GM19324 (cell line): ENCODE measurements around the gene NPIPA1.
"Not testable (repeated sequence)": the region's sequence is repeated elsewhere in the genome, so short reads cannot be mapped to it uniquely, and the experiment has no call there.

Experiments used
- ATAC-seq: cut with Tn5 transposase; IDR thresholded peaks from one replicate; pipeline ENCODE4 v1.9.1; 2021; ENCODE audit warnings: mild to moderate bottlenecking, moderate library complexity; ENCODE audit not compliant: unreplicated experiment, low FRiP score

NPIPA1 gene

DNA sequence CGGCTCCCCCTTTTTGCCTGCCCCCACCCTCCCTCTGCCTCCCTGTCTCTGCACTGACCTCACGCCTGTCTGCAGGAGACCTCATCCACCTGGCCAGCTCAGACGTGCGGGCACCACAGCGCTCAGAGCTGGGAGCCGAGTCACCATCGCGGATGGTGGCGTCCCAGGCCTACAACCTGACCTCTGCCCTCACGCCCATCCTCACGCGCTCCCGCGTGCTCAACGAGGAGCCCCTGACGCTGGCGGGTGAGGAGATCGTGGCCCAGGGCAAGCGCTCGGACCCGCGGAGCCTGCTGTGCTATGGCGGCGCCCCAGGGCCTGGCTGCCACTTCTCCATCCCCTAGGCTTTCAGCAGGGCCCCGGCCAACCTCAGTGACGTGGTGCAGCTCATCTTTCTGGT is 8.1 kb upstream of the NPIPA1 start:
- not testable (repeated sequence) for ATAC-seq

DNA sequence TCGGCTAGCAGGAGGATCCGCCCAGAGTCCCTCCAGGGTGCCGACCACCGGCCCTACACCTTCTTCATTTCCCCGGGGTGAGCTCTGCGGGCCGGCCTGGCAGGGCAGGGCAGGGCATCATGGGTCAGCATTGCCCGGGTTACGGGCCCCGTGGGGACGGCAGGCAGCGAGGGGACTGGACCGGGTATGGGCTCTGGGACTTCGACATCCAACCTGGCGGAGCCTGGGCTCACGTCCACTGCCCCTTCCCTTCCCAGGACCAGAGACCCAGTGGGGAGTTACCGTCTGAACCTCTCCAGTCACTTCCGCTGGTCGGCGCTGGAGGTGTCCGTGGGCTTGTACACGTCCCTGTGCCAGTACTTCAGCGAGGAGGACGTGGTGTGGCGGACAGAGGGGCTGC is 7.0 kb upstream of the NPIPA1 start:
- ATAC-seq: not testable (repeated sequence)

DNA sequence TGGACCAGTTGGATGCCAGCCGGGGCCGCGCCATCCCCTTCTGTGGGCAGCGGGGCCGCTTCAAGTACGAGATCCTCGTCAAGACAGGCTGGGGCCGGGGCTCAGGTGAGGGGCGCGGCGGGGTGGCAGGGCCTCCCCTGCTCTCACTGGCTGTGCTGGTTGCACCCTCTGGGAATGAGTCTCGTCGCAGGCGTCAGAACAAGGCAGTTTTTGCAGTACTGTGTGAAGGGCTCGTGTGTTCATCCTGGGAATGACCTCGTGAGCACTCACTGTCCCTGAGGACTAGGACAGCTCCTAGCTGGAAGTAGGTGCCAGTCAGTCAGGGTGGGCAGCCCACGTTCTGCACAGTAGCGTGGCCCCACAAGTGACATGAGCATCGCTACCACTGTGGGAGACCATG is 6.3 kb upstream of the NPIPA1 start:
- not testable (repeated sequence) for ATAC-seq

DNA sequence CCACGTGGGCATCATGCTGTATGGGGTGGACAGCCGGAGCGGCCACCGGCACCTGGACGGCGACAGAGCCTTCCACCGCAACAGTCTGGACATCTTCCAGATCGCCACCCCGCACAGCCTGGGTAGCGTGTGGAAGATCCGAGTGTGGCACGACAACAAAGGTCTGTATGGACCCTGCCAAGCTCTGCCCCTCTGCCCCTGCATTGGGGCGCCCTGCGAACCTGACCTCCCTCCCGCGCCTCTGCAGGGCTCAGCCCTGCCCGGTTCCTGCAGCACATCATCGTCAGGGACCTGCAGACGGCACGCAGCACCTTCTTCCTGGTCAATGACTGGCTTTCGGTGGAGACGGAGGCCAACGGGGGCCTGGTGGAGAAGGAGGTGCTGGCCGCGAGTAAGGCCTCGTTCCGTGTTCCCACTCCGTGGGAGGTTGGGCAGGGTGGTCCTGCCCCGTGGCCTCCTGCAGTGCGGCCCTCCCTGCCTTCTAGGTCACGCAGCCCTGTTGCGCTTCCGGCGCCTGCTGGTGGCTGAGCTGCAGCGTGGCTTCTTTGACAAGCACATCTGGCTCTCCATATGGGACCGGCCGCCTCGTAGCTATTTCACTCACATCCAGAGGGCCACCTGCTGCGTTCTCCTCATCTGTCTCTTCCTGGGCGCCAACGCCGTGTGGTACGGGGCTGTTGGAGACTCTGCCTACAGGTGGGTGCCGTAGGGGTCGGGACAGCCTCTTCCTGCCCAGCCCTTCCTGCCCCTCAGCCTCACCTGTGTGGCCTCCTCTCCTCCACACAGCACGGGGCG is 4.5 kb upstream of the NPIPA1 start:
- ATAC-seq: not testable (repeated sequence)

GRCh38 chr16:14937994-14938393 is 751 bp downstream of the NPIPA1 start:
- not testable (repeated sequence) for ATAC-seq

- not testable (repeated sequence) for ATAC-seq
These were observed 5.4 kb downstream of the NPIPA1 start for GRCh38 chr16:14942686-14943085.

DNA sequence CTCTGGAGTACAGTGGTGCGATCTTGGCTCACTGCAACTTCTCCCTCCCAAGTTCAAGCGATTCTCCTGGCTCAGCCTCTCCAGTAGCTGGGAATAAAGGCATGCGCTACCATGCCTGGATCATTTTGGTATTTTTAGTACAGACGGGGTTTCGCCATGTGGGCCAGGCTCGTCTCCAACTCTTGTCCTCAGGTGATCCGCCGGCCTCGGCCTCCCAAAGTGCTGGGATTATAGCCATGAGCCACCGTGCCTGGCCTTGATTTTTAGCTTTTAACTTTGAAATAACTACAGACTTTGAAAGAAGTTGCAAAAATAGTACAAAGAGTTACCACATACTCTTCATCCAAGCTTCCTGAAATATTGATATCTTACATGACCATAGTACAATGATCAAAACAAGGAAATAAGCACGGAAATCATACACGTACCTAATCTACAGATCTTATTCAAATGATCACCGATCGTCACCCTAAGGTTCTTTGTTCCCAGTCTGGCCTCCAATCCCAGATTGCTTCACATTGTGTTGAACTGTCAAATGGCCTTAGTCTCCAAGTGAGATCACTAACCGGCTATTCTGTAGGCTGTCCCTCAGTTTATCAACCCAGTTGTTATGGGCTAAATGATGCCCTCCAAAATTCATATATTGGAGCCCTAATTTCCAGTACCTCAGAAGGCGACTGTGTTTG is 18.4 kb downstream of the NPIPA1 start:
- no peak for ATAC-seq

- no peak for ATAC-seq
These were observed 20.5 kb downstream of the NPIPA1 start for GRCh38 chr16:14957576-14958322.

GRCh38 chr16:14958323-14958600 is 21.0 kb downstream of the NPIPA1 start:
- ATAC-seq: no peak

GRCh38 chr16:14958970-14959369 is 21.7 kb downstream of the NPIPA1 start:
- ATAC-seq: no peak

- ATAC-seq: no peak
These were observed 24.4 kb downstream of the NPIPA1 start for GRCh38 chr16:14961405-14962186.

- no peak for ATAC-seq
These were observed 26.3 kb downstream of the NPIPA1 start for GRCh38 chr16:14963281-14964173.

DNA sequence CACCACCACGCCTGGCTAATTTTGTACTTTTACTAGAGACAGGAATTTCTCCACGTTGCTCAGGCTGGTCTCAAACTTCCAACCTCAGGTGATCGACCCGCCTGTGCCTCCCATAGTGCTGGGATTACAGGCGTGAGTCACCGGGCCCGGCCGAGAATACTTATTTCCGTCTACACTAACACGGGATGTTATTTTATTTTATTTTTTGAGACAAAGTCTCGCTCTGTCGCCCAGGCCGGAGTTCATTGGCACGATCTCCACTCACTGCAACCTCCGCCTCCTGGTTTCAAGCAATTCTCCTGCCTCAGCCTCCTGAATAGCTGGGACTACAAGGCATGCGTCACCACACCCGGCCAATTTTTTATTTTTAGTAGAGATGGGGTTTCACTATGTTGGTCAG is 28.1 kb downstream of the NPIPA1 start:
- ATAC-seq: no peak

DNA sequence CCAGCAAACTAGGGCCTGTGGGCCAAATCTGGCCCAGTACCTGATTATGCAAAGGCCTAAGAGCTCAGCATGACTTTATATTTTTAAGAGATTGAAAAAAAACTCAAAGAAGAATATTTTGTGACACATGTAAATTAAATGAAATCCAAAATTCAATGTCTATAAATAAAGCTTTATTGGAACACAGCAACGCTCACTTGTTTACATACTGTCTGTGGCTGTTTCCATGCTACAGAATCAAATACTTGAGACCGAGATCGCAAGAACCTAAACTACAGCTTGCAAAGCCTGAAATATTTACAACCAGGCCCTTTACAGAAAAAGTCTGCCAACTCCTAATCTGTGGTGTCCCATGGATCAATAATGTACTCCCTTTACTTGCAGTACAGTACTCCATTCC is 32.6 kb downstream of the NPIPA1 start:
- ATAC-seq: not testable (repeated sequence)

DNA sequence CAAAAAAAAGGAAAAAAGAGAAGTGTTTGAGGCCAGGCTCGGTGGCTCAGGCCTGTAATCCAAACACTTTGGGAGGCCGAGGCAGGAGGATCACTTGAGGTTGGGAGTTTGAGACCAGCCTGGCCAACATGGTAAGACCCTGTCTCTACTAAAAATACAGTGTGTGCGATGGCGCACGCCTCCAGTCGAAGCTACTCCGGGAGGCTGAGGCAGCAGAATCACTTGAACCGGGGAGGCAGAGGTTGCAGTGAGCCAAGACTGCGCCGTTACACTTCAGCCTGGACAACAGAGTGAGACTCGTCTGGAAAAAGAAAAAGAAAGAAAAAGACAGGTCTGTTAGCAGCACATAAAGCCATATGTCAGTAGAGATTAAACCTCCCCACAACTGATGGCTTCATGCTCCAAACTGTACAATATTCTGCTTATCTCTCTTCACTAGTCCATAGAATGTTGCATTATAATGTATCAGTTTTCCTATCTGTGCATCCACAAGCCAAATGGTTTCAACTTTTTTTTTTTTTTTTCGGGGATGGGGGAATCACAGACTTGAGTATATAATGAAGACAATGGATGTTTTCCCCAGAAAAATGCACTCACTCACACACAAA is 34.5 kb downstream of the NPIPA1 start:
- not testable (repeated sequence) for ATAC-seq

GRCh38 chr16:14973785-14974322 is 36.6 kb downstream of the NPIPA1 start:
- not testable (repeated sequence) for ATAC-seq

DNA sequence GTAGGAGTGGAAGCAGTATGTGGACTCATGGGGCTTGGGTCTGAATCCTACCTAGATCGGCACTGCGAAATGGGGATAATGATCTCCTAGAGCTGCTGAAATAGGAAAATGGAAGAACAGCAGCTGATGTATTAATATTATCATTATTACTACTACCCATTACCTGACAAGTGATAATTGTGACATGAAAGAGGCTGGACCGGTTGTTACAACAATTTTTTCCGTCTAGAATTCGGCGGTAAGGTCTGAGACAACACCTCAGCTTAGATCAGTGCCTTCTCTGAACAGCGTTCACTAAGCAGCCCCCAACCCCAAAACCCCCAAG is 37.0 kb downstream of the NPIPA1 start:
- not testable (repeated sequence) for ATAC-seq

DNA sequence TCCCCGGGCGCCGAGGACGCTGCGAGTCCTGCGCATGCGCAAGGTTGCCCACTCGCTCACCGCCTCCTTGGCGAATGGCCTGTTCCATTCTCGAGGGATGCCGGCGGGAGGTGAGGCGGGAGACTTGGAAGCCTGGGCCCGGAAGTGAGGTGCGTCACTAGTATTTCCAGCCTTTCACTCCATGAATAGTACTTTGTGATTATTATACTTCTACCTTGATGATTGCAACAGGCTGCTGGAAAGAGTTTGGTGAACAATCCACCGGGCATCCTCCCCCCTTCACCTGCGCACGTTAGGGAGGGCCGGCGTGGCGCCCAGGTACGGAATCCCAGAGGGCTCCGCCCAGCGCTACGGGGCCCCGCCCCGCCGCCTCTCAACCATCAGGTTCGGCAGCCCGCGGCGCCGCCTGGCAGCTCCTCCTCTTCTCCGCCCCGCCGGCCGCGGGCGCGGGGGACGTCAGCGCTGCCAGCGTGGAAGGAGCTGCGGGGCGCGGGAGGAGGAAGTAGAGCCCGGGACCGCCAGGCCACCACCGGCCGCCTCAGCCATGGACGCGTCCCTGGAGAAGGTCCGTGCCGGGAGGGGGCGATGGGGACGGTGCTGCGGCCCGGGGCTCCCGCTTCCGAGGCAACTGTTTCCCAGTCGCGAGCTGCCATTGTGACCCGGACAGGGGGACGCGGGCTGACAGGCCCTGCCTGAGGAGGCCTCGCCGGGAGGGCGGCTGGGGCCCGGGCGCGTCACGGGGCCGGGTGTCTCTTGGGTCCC is 37.6 kb downstream of the NPIPA1 start, which contains the start of gene PDXDC1:
PDXDC1 (plus strand) TSS at position 371 of the 762 bp plus-strand sequence; CDS start at position 545, 174 bp downstream.
- peak; percentile 95 for ATAC-seq
